ENCODE measurements around the gene USP12. TPM values are rescaled to one million over a fixed set of nuclear protein-coding genes. Genes with fewer than 3 reads are reported as not detected.
A peak's percentile ranks its signal among the peaks of the same experiment; 100 is the strongest.
"Not testable (repeated sequence)": the region's sequence is repeated elsewhere in the genome, so short reads cannot be mapped to it uniquely, and the experiment has no call there.

The USP12 gene
- total RNA-seq, 1 experiment from 2014 or later, result 32.0 TPM

GRCh38 chr13:27194895-27195764, 23.5 kb upstream of the USP12 start:
- Histone ChIP-seq H3K4me1 (0 out of 2 replicates have a peak, but pooled peaks cover 7% of the 10 kb centered on the region), H3K27me3 (peaks cover 6% of the 10 kb centered on the region; the same call in 1 of the 2 replicates), H3K9me3 (replicated peaks) (no peaks in the 10 kb centered on the region), H3K36me3 (no peaks in the 10 kb centered on the region), H3K4me3 (no peak overlapping the region), H3K27ac (no peak overlapping the region)
- peak; percentile 26 to 48 for DNase-seq

- Histone ChIP-seq H3K4me1 (0 out of 2 replicates have a peak, but pooled peaks cover 7% of the 10 kb centered on the region), H3K9me3 (replicated peaks) (no peaks in the 10 kb centered on the region), H3K27ac (no peak overlapping the region), H3K4me3 (no peak overlapping the region), H3K27me3 (peaks cover 9% of the 10 kb centered on the region; the same call in 1 of the 2 replicates), H3K36me3 (no peaks in the 10 kb centered on the region)
- no peak for DNase-seq
Observed at GRCh38 chr13:27194209-27194608, 22.6 kb upstream of the USP12 start.

- H3K36me3 ChIP-seq, result no peaks in the 10 kb centered on the region
- H3K27me3 ChIP-seq, result peaks cover 10% of the 10 kb centered on the region; the same call in 1 of the 2 replicates
Observed at GRCh38 chr13:27193496-27193895, 21.9 kb upstream of the USP12 start.

GRCh38 chr13:27192973-27193372, 21.4 kb upstream of the USP12 start:
- Histone ChIP-seq H3K27ac (no peak overlapping the region), H3K36me3 (no peaks in the 10 kb centered on the region), H3K27me3 (peaks cover 10% of the 10 kb centered on the region; the same call in 1 of the 2 replicates), H3K4me3 (no peak overlapping the region), H3K9me3 (replicated peaks) (no peaks in the 10 kb centered on the region), H3K4me1 (0 out of 2 replicates have a peak, but pooled peaks cover 7% of the 10 kb centered on the region)
- DNase-seq, result no peak

More at GRCh38 chr13:27193496-27193895, 21.9 kb upstream of the USP12 start:
- H3K4me1 ChIP-seq, result 0 out of 2 replicates have a peak, but pooled peaks cover 7% of the 10 kb centered on the region
- H3K4me3 ChIP-seq, result no peak overlapping the region
- no peak overlapping the region for H3K27ac ChIP-seq
- DNase-seq, result no peak
- no peaks in the 10 kb centered on the region for H3K9me3 ChIP-seq (replicated peaks)

GRCh38 chr13:27192367-27192766, 20.8 kb upstream of the USP12 start:
- peak in 1 of 2 experiments; percentile 29 for DNase-seq
- H3K4me3 ChIP-seq, H3K4me1 ChIP-seq: not testable (repeated sequence)

GRCh38 chr13:27189192-27189591, 17.6 kb upstream of the USP12 start:
- no peak for DNase-seq
- 0 out of 2 replicates have a peak, but pooled peaks cover 3% of the 10 kb centered on the region for H3K4me1 ChIP-seq
- no peak overlapping the region for H3K27ac ChIP-seq
- H3K4me3 ChIP-seq, result no peak overlapping the region
- H3K27me3 ChIP-seq, result peaks cover 10% of the 10 kb centered on the region; the same call in 1 of the 2 replicates
- no peaks in the 10 kb centered on the region for H3K36me3 ChIP-seq
- no peaks in the 10 kb centered on the region for H3K9me3 ChIP-seq (replicated peaks)

More at GRCh38 chr13:27192367-27192766, 20.8 kb upstream of the USP12 start:
- not testable (repeated sequence) for H3K36me3 ChIP-seq; H3K9me3 ChIP-seq (replicated peaks); H3K27ac ChIP-seq
- peaks cover 10% of the 10 kb centered on the region; the same call in 1 of the 2 replicates for H3K27me3 ChIP-seq

GRCh38 chr13:27188239-27188638, 16.6 kb upstream of the USP12 start:
- H3K36me3 ChIP-seq, result no peaks in the 10 kb centered on the region
- no peaks in the 10 kb centered on the region for H3K9me3 ChIP-seq (replicated peaks)
- 0 out of 2 replicates have a peak, but pooled peaks cover 7% of the 10 kb centered on the region for H3K4me1 ChIP-seq
- H3K4me3 ChIP-seq, result no peak overlapping the region
- H3K27me3 ChIP-seq, result peaks cover 10% of the 10 kb centered on the region; the same call in 1 of the 2 replicates
- DNase-seq, result no peak
- no peak overlapping the region for H3K27ac ChIP-seq

GRCh38 chr13:27186295-27186694, 14.7 kb upstream of the USP12 start:
- no peaks in the 10 kb centered on the region for H3K36me3 ChIP-seq
- H3K27me3 ChIP-seq, result peaks cover 7% of the 10 kb centered on the region; the same call in 1 of the 2 replicates
- 0 out of 2 replicates have a peak, but pooled peaks cover 5% of the 10 kb centered on the region for H3K4me1 ChIP-seq
- no peak for DNase-seq
- H3K9me3 ChIP-seq (replicated peaks), result no peaks in the 10 kb centered on the region
- no peak overlapping the region for H3K4me3 ChIP-seq
- H3K27ac ChIP-seq, result no peak overlapping the region

GRCh38 chr13:27183561-27184147, 12.0 kb upstream of the USP12 start:
- H3K36me3 ChIP-seq, result no peaks in the 10 kb centered on the region

GRCh38 chr13:27182844-27183497, 11.4 kb upstream of the USP12 start:
- peak; percentile 66 to 76 for DNase-seq
- 0 out of 2 replicates have a peak, but pooled peaks cover 5% of the 10 kb centered on the region for H3K4me1 ChIP-seq
- peak overlapping the region; percentile 34 for H3K4me3 ChIP-seq
- H3K27ac ChIP-seq, result no peak overlapping the region
- no peaks in the 10 kb centered on the region for H3K36me3 ChIP-seq
- 0 out of 2 replicates have a peak, but pooled peaks cover 3% of the 10 kb centered on the region for H3K27me3 ChIP-seq
- H3K9me3 ChIP-seq (replicated peaks), result no peaks in the 10 kb centered on the region

More at GRCh38 chr13:27183561-27184147, 12.0 kb upstream of the USP12 start:
- Histone ChIP-seq H3K4me3 (no peak overlapping the region), H3K4me1 (0 out of 2 replicates have a peak, but pooled peaks cover 5% of the 10 kb centered on the region), H3K9me3 (replicated peaks) (no peaks in the 10 kb centered on the region), H3K27ac (no peak overlapping the region), H3K27me3 (0 out of 2 replicates have a peak, but pooled peaks cover 3% of the 10 kb centered on the region)
- no peak for DNase-seq

- H3K4me1 ChIP-seq, result 0 out of 2 replicates have a peak, but pooled peaks cover 5% of the 10 kb centered on the region
- no peak overlapping the region for H3K4me3 ChIP-seq
- H3K36me3 ChIP-seq, result no peaks in the 10 kb centered on the region
- H3K9me3 ChIP-seq (replicated peaks), result no peaks in the 10 kb centered on the region
- H3K27me3 ChIP-seq, result 0 out of 2 replicates have a peak, but pooled peaks cover 3% of the 10 kb centered on the region
- H3K27ac ChIP-seq, result no peak overlapping the region
- no peak for DNase-seq
Observed at GRCh38 chr13:27182054-27182453, 10.4 kb upstream of the USP12 start.

- 0 out of 2 replicates have a peak, but pooled peaks cover 3% of the 10 kb centered on the region for H3K27me3 ChIP-seq
- H3K36me3 ChIP-seq, result no peaks in the 10 kb centered on the region
- H3K27ac ChIP-seq, result no peak overlapping the region
- no peaks in the 10 kb centered on the region for H3K9me3 ChIP-seq (replicated peaks)
- H3K4me1 ChIP-seq, result no peaks in the 10 kb centered on the region
- no peak overlapping the region for H3K4me3 ChIP-seq
- no peak for DNase-seq
Observed at GRCh38 chr13:27177852-27178251, 6.2 kb upstream of the USP12 start.

- no peak for DNase-seq
- Histone ChIP-seq H3K4me1 (0 out of 2 replicates have a peak, but pooled peaks cover 2% of the 10 kb centered on the region), H3K27ac (no peak overlapping the region), H3K36me3 (no peaks in the 10 kb centered on the region), H3K27me3 (0 out of 2 replicates have a peak, but pooled peaks cover 3% of the 10 kb centered on the region), H3K4me3 (no peak overlapping the region), H3K9me3 (replicated peaks) (no peaks in the 10 kb centered on the region)
Observed at GRCh38 chr13:27176470-27177410, 5.1 kb upstream of the USP12 start.
